Adipocyte (in vitro differentiated cells): Measurements from ENCODE around the gene MICAL1.

Experiments used
- DNase-seq: peaks from one replicate; pipeline ENCODE4 v3.0.0-alpha.2; 2015; ENCODE audit warnings: low read depth
- H3K27me3 ChIP-seq: replicated peaks from 2 replicates; pipeline ENCODE4 v1.7.0; 2013; ENCODE audit warnings: mild to moderate bottlenecking, low read length, moderate library complexity; ENCODE audit not compliant: control insufficient read depth, insufficient read depth
- H3K36me3 ChIP-seq: 2 replicates; pipeline ENCODE4 v1.7.0; 2013; ENCODE audit warnings: low read length, mild to moderate bottlenecking, moderate library complexity; ENCODE audit not compliant: control insufficient read depth, insufficient read depth, severe bottlenecking
- H3K4me1 ChIP-seq: 2 replicates; pipeline ENCODE4 v1.7.0; 2013; ENCODE audit warnings: mild to moderate bottlenecking, low read length, moderate library complexity; ENCODE audit not compliant: control insufficient read depth, insufficient read depth
- H3K4me3 ChIP-seq: 2 replicates; pipeline ENCODE4 v1.7.0; 2013; ENCODE audit warnings: mild to moderate bottlenecking, low read length, moderate library complexity
- H3K9ac ChIP-seq: 2 replicates; pipeline ENCODE4 v1.7.0; 2013; ENCODE audit warnings: mild to moderate bottlenecking, low read length, moderate library complexity
- H3K9me3 ChIP-seq: 2 replicates; pipeline ENCODE4 v1.7.0; 2013; ENCODE audit warnings: mild to moderate bottlenecking, low read length, moderate library complexity; ENCODE audit not compliant: control insufficient read depth

MICAL1 gene, protein sequence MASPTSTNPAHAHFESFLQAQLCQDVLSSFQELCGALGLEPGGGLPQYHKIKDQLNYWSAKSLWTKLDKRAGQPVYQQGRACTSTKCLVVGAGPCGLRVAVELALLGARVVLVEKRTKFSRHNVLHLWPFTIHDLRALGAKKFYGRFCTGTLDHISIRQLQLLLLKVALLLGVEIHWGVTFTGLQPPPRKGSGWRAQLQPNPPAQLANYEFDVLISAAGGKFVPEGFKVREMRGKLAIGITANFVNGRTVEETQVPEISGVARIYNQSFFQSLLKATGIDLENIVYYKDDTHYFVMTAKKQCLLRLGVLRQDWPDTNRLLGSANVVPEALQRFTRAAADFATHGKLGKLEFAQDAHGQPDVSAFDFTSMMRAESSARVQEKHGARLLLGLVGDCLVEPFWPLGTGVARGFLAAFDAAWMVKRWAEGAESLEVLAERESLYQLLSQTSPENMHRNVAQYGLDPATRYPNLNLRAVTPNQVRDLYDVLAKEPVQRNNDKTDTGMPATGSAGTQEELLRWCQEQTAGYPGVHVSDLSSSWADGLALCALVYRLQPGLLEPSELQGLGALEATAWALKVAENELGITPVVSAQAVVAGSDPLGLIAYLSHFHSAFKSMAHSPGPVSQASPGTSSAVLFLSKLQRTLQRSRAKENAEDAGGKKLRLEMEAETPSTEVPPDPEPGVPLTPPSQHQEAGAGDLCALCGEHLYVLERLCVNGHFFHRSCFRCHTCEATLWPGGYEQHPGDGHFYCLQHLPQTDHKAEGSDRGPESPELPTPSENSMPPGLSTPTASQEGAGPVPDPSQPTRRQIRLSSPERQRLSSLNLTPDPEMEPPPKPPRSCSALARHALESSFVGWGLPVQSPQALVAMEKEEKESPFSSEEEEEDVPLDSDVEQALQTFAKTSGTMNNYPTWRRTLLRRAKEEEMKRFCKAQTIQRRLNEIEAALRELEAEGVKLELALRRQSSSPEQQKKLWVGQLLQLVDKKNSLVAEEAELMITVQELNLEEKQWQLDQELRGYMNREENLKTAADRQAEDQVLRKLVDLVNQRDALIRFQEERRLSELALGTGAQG

DNA sequence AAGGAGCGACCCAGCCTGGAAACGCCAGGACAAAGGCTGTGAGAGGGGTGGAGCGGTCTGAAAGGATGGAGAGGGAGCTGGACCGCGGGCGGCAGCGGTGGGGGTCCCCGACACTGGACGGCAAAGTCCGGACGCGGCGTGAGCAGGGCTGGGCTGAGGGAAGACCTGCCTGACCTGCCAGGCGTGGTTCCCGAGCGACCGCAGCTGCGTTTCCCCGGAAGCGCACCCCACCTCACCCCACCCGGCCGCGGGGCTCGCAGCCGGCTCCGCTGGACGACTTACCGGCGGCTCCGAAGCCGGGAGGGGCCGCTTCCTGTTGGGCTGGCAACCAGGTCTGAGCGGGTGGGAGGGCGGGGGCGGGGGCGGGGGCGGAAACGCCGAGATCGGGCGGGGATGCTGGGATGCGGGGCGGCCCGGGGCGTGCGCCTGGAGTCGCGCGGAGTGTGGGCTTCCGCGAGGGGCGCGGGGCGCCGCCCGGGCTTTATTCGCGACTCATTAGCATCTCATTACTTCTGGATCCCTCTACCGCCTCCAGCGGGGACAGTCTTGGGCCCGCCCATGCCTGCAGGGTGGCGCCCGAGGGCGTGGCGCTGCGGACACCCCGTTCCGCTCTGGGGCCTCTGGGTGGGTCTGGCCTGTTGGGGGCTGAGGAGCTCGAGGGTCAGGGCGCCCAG, at the start of gene MICAL1:
Gene MICAL1 (minus strand): TSS at position 336 of the 674 bp plus-strand sequence. CDS start 1,576 bp downstream, outside the sequence.
- H3K36me3 ChIP-seq = peaks cover 10% of the 10 kb centered on the region
- DNase-seq = peak; percentile 72
- H3K9me3 ChIP-seq = no peaks in the 10 kb centered on the region
- peak within 1 kb of the TSS; percentile 87 for H3K4me3 ChIP-seq
- peaks cover 25% of the 10 kb centered on the region for H3K4me1 ChIP-seq
- peak within 1 kb of the TSS; percentile 90 for H3K9ac ChIP-seq
- no peaks in the 10 kb centered on the region for H3K27me3 ChIP-seq

DNA sequence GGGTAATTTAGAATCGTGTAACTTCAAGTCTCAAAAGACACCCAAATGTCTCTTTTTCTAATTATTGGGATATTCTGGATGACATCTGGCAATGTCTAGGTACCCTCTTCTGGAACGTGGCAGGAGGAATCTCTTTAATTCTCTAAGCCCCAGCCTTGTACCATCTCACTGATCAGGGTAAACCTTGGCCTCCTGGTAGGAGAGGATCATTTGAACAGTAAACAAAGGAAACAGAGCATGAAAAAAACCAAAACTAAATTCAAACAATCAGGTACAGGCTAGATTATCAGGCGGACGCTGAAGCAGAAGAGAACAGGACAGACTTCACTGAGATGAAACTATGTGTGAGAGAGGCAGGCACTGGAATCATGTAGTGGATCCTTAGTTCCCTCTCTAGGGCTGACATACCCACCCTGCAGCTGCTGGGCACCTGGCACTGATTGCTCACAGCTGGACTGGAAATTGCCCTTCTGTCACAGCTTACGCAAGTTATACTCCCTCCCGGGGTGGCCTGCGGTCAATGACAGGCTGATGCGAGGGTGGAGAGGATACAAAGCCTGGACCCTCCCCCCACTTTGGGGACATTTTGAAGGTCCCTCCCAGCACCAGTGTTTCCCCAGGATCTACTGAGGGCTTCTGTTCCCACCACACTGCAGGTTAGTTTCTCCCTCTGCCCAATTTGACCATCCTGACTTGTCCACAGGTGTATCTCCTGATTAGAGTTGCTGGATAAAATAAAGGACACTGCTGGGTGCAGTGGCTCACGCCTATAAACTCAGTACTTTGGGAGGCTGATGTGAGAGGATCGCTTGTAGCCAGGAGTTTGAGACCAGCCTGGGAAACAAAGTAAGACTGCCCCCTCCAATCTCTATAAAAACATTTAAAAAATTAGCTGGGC, 48.0 kb upstream of the MICAL1 start:
- Histone ChIP-seq H3K27me3 (no peaks in the 10 kb centered on the region), H3K9me3 (no peaks in the 10 kb centered on the region), H3K9ac (no peak overlapping the region), H3K36me3 (no peaks in the 10 kb centered on the region), H3K4me3 (no peak overlapping the region), H3K4me1 (peaks cover 8% of the 10 kb centered on the region)
- DNase-seq = no peak

DNA sequence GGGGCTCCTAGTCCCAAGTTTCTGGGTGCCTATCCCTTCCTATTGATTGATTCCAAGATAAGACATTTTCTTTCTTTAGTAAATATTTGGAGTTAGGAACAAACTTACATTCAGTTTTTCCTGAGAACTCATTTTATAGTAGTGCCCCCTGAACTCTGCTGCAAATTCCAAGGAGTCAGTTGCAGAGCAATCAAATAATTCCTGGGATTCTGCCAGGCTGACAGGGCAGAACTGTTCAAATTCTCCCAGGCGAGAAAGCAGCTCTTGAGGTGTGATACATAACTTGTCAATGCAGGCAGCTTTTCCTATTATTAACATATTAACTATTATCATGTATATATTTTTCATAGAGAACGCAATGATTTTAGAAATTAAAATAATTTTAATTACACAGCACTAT, 43.4 kb upstream of the MICAL1 start:
- peaks cover 9% of the 10 kb centered on the region for H3K4me1 ChIP-seq
- no peak for DNase-seq
- H3K27me3 ChIP-seq = no peaks in the 10 kb centered on the region
- H3K9me3 ChIP-seq = no peaks in the 10 kb centered on the region
- no peaks in the 10 kb centered on the region for H3K36me3 ChIP-seq
- H3K9ac ChIP-seq = no peak overlapping the region
- H3K4me3 ChIP-seq = no peak overlapping the region

- no peak for DNase-seq
- Histone ChIP-seq H3K4me3 (no peak overlapping the region), H3K36me3 (no peaks in the 10 kb centered on the region), H3K4me1 (peaks cover 9% of the 10 kb centered on the region), H3K9me3 (no peaks in the 10 kb centered on the region), H3K27me3 (no peaks in the 10 kb centered on the region), H3K9ac (no peak overlapping the region)
These were observed 42.5 kb upstream of the MICAL1 start for GRCh38 chr6:109498052-109498451.

GRCh38 chr6:109496036-109496772, 40.6 kb upstream of the MICAL1 start:
- Histone ChIP-seq H3K9ac (no peak overlapping the region), H3K4me1 (peaks cover 16% of the 10 kb centered on the region), H3K9me3 (no peaks in the 10 kb centered on the region), H3K27me3 (no peaks in the 10 kb centered on the region), H3K36me3 (no peaks in the 10 kb centered on the region), H3K4me3 (no peak overlapping the region)
- DNase-seq = peak; percentile 50

DNA sequence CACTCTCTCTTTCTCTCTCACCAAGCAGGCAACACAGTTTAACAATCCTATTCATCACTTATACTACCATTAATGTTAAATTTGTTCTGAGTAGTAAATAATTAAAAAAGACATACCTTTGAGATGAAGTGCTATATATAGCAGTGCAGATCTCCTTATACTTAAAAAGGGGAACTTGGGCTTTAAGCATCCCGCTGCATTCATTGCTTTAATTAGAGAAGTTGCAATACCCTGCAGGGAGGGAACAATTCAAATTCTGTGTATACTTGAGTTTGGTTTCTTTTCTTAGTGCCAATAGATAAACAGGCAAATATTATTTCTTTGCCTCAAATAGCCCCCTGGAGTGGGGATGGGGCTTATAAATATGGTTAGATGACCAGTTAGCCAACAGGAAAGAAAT, 38.3 kb upstream of the MICAL1 start:
- Histone ChIP-seq H3K4me1 (peaks cover 18% of the 10 kb centered on the region), H3K4me3 (no peak overlapping the region), H3K36me3 (no peaks in the 10 kb centered on the region), H3K9ac (no peak overlapping the region), H3K27me3 (no peaks in the 10 kb centered on the region), H3K9me3 (no peaks in the 10 kb centered on the region)
- DNase-seq = no peak

DNA sequence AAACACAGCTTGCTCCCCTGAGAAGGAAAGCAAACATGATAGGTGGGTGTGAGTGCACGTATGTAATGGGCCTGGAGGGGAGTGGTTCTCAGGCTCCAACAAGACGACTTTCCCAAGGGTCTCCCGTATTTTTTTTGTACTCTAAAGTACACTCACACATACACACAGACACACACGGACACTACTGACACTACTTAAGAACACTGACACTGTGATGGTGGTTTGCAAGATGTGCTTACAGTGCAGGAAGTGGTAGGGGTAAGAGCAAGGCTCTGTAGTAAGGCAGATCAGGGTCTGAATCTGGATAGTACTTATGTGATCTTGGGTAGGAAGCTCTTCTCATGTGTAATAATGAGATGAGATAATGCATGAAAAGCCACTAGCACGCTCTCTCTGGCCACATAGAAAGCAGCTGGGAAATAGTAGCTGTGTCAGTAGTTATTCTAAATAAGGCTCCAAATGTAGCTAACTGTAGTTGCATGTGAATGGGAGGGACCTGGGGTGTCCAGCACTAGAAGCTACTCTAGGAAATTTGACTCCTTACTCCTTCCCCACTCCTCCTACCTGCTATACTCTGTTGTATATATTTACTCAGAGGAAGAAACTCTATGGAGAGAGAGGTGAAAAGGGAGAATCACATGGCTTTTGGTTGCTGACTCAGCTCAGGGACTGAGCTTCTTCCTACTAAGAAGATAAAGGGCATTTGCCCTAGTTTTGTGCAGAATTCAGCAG, 35.8 kb upstream of the MICAL1 start:
- DNase-seq = no peak
- H3K36me3 ChIP-seq = no peaks in the 10 kb centered on the region
- no peaks in the 10 kb centered on the region for H3K27me3 ChIP-seq
- H3K9ac ChIP-seq = no peak overlapping the region
- H3K4me1 ChIP-seq = peaks cover 16% of the 10 kb centered on the region
- H3K9me3 ChIP-seq = no peaks in the 10 kb centered on the region
- no peak overlapping the region for H3K4me3 ChIP-seq

DNA sequence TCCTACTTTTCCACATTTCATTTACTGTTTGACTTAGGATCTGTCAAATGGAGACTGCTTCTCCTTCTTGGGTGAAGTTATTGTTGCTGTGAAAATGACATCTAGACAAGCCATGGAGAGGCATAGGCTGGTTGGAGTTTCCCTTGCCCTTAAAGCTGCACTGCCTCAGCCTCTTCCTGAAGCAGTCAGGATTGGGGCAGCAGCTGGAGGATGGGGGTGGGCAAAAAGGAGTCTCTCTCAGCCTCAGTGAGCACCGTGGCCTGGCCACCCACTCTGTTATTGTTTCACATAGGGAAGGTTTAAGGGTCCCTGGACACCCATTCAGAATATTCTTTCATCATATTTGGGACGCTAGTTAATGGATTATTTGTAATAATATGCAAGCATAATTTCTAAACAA, 35.1 kb upstream of the MICAL1 start:
- Histone ChIP-seq H3K9ac (no peak overlapping the region), H3K4me3 (no peak overlapping the region), H3K27me3 (no peaks in the 10 kb centered on the region), H3K4me1 (peaks cover 9% of the 10 kb centered on the region), H3K9me3 (no peaks in the 10 kb centered on the region), H3K36me3 (no peaks in the 10 kb centered on the region)
- no peak for DNase-seq

DNA sequence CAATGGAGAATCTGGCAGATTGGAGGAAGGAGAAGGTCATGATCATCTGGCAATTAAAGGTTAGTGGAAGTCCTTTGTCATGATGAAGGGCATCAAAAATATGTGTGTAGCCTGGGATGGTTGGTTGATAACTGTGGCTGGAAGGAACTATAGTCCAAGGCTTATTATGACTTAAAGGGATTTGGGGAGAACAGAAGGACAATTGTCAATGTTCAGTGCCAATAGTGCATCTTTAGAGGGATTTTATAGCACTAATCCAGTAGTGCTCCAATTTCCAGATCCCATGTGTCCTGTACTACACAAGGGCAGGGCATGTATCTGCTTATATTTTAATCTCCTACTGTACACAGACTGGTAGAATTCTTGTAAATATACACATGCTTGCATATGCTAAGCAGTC, 32.4 kb upstream of the MICAL1 start:
- H3K9ac ChIP-seq = no peak overlapping the region
- H3K9me3 ChIP-seq = no peaks in the 10 kb centered on the region
- DNase-seq = no peak
- no peaks in the 10 kb centered on the region for H3K27me3 ChIP-seq
- no peak overlapping the region for H3K4me3 ChIP-seq
- H3K36me3 ChIP-seq = no peaks in the 10 kb centered on the region
- H3K4me1 ChIP-seq = peaks cover 12% of the 10 kb centered on the region
